Right lobe of liver (tissue), 4 donors: ENCODE data around the gene PRDM15.

ENCODE experiments used
- CTCF ChIP-seq, 4 donors: fragments of 200-600 bp in 3 of 4; fragments of 450-650 bp in 1 of 4; IDR thresholded peaks; one replicate each; pipeline versions ENCODE4 v1.5.1 to v1.8.0; 2016 to 2022; ENCODE audit warnings: antibody characterized with exemption in 4 of 4, mild to moderate bottlenecking in 2 of 4
- POLR2A ChIP-seq: fragments of 450-650 bp; IDR thresholded peaks from one replicate; pipeline ENCODE4 v1.6.1; 2017; ENCODE audit warnings: antibody characterized with exemption, mild to moderate bottlenecking
- donor health status: DM: no; HTN: no; CAD: no.
- donor health status: DM: no; HTN: no; CAD: no.
- donor health status: DM: no; HTN: yes; CAD: no.

GRCh38 chr21:41857771-41858300 lies 21.3 kb downstream of the PRDM15 start:
- TF ChIP-seq CTCF (IDR thresholded peaks at IDR 0.05) (no peak), POLR2A (no peak)
